ENCODE results near the gene VAV3.

Gene VAV3

DNA sequence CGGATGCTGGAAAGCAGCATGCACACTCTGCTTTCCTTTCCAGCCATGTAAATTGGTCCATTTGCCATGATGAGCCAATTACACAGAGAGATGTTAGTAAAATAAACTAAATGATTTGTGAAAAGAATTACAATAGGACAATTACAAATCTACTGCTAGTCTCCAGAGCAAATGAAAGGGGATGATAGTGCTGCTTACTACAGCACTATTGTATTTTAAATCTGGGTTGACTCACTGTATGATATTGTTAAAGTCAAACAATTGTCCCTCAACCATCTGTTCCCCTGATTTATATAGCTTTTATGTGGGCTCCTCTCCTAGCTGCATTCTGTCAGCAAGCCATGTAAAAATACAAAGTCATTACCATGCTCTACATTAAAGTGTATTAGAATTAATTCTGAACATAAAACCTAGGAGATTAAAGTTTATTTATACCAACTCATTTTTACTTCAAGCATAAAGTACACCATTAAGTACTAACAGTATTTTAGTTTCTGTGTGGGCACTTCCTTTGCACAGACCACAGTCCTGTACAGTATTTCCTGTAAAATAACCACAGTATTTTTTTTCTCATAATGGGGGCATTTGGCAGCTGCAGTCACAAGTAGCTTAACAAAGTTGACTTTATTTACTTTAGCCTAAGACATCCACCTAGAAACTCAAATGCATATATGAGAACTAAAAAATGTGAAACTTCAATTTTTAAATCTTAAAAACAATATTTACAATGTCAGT lies 135.8 kb downstream of the VAV3 start:
- no peak for DNase-seq

DNA sequence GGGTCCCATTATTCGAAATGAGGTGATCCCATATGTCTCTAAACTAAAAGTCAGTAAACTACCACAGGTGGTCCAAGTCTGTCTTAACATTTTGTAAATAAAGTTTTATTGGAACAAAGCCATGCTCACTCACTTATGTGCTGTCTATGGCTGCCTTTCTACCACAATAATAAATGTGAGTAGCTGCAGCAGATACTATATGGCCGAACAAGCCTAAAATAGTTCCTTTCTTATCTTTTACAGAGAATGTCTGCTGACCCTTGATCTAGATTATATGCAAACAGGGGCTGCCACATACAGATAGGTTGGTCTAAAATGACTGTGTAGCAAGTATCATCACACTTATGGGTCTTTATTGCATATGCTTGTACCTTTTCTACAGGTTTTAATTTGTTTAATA lies 140.0 kb downstream of the VAV3 start:
- DNase-seq, result no peak

DNA sequence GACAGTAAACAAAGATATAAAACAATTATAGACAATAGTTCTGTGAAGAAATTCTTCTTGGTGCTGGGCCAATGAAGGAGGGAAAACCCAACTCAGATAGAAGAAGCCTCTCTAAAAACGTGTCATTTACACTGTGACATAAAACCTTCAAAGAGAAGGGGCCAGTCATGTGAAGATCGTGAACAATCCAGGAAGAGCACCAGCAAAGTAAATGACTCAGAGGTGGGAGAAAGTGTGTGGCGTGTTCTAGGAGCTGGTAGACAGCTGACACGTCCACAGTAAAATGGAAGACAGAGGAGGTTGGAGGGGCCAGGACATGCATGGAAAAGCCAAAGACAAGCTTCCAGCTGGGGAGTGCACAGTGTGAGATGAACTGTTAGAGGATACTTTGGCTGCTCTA lies 143.6 kb downstream of the VAV3 start:
- DNase-seq, result no peak

DNA sequence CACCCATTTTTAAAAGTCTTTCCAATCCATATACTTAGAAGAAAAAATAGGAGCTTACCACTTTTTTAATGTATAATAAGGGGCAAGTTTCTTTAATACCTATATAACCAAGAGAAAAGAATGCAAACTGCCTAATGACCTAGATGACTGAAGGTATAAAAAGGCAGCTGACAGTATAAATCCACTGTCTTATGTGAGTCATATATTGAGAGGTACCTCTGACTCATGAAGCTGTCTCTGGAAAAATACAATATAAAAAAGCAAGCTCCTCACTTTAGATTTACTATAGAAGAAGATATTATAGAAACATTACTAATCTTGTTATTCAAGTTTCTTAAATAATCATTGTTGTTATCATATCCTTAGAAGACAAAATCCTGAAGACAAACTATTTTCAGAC lies 144.2 kb downstream of the VAV3 start:
- no peak for DNase-seq

DNA sequence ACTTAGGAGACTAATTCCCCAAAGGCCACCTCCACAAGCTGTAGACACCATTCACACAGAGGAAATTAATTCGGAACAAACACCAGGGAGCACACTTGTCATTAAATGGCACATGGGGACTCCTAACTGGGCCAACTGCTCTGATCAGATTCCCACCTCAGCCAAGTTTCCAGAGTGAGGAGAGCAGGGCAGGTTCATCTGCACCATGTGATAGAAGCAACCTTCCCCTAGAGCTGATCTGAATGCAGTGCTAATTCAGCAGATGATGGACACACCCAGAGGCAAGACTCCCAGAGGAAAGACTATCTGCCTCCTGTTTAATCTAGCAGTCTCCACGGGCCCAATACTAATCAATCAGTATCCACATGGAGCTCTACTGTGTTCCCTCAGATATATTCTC lies 147.0 kb downstream of the VAV3 start:
- DNase-seq, result no peak

DNA sequence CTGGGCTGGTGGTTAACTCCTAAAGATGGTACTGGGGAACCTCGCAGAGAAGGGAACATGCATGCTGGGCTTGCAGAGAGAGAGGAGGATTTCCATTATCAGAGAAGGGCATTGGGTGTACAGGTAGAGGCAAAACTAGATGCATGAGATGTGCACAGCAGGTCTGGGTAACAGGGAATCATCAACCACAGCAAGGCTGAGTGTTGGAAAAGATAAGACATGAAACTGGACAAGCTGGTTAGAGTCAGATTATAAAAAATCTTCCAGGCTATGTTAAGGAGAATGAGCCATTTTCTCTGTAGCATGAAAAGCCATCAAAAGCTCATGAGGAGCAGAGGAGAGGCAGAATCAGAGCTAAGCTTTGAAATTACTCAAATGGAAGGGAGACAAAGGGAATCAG lies 147.8 kb downstream of the VAV3 start:
- no peak for DNase-seq

DNA sequence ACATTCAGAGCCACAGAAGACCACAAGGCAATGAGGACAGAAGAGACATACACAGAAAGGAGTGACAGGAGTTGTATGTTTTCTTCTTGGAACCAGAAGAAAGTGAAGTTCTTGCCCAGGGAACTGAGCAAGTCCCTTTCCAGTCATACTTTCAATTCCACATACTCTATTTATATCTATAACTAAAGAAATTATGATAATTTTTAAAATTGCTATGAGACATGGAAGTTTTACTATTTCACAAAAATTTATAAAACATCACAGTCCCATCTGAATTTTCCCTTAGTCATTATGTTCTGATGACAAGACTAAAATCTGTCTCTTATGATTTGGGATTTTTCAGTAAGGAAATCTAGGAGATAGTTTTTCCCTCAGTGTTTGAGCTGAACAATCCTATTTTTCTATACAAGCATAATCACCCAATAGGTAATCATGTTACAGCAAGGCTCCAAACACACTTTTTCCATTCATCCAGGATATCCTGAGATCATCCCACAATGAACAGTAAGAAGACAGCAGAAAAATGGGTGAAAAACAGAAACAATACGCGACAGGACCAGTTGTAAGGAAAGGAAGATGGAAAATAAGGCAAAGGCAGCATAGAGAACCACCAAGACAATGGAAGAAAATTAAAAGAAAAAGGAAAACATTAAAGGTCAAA lies 154.6 kb downstream of the VAV3 start:
- no peak for DNase-seq

DNA sequence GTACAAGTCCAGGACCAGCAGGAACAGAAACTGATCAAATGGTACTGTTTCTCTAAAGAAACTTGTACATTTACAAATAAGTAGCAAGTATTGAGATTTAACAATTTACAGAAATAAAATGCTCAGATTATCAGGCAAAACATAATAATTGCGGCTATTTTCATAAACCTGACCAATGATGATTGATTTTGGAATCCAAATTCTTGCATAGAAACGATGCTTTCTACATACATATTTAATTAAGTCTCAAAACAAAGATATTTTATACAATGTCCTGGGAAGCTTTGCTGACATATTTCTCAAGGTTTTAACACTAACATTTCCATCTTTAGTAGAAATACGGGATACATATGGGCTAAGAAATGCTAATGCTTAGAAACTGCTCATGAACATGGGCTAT lies 157.1 kb downstream of the VAV3 start:
- DNase-seq, result no peak

DNA sequence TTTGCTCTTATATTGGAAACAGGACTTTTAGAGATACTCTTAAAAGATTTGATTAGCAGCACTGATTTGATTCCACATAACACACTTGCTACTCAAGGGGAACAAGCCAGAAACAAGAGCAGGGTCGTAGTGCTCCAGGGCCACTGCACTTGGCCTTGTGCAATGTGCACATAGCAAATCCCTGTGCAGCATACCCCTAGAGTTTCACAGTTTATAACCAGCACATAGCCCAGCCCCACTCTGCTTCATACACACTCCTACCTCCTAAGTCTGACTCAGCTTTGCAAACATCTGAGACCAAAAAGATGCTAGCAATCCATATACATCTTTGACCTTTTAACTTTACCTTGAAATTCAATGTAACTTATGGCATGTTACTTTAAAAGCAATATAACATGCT lies 157.6 kb downstream of the VAV3 start:
- DNase-seq, result no peak

DNA sequence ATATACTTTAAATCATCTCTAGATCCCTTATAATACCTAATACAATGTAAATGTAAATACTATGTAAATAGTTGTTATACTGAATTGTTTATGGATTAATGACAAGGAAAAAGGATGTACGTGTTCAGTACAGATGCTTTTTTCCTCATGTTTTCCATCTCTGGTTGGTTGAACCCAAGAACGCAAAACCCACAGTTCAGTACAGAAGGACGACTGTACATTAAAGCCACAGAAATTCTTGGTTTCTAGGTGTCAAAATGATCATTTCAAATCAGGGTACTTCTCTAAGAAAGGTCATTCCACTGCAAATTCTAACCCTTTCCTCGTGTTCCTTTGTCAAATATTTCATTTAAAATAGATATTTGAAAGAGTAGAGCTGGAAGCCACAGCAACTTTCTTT lies 158.1 kb downstream of the VAV3 start:
- DNase-seq, result no peak

DNA sequence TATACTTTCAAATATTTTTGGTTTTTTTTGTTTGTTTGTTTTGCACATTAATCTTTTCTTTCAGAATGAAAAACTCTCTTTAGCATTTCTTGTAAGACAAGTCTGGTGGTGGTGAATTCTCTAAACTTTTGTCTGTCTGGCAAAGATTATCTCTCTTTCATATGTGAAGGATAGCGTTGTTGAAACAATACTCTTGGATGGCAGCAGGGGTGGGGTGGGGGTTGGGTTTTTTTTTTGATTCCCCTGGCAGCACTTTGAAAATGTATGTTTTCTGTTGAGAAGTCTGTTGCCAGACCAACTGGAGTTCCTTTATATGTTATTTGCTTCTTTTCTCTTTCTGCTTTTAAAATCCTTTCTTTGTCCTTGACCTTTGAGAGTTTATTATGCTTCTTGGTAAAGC lies 160.2 kb downstream of the VAV3 start:
- DNase-seq, result no peak

DNA sequence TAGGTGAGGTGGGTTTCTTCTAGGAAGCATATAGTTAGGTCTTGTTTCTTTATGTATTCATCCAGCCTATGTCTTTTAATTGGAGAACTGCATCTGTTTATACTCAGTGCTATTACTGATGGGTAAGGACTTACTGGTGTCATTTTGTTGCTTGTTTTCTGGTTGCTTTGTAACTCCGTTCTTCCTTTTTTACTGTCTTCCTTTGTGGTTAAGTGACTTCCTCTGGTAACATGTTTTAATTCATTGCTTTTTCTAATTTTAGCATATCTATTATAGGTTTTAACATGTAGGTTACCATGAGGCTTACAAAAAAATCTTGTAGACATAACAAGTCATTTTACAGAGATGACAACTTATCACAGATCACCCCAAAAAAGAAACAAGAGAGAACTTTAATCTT lies 160.8 kb downstream of the VAV3 start:
- no peak for DNase-seq

DNA sequence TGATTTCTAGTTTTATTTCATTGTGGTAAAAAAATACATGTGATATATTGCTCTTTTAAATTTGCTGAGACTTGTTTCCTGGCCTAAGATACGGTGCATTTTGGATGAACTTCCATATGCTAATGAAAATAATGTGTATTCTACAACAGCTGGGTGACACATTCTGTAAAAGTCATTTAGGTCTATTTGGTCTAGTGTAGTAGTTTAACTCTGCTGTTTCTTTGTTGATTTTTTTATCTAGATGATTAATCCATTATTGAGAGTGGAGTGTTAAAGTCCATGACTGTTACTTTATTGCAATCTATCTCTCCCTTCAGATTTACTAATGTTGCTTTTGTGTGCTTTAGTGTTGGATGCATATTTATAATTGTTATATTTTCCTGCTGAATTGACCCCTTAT lies 161.4 kb downstream of the VAV3 start:
- DNase-seq, result no peak

DNA sequence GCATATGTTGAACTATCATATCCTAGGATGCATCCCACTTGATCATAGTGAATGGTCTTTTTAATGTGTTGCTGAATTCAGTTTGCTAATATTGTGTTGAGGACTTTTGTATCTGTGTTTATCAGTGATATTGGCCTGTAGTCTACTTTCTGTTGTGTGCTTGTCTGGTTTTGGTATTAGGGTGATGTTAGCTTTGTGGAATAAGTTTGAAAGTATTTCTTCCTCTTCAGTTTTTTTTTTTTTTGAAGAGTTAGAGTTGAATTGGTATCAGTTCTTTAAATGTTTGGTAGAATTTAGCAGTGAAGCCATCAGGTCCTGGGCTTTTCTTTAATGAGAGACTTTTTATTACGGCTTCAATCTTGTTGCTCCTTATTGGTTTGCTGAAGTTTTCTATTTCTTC lies 162.3 kb downstream of the VAV3 start:
- no peak for DNase-seq

DNA sequence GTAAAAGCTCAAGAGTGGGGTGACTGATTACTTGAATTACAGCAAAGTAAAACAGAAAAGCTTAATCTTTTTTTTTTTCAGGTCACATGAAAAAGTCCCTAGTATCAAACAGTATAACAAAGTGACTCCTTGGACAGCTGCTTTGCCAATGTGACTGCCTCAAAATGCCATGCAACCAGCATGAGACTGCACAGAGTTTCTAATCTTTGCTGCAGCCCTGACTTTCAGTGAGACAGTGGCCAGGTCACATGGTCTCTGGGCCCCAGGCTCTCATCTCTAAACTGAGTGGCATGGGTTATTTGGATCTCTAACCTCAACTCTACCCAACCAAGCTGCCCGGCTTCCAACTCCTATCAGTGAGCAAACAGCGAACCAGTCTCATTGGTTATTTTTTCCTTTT lies 169.0 kb downstream of the VAV3 start:
- no peak for DNase-seq

DNA sequence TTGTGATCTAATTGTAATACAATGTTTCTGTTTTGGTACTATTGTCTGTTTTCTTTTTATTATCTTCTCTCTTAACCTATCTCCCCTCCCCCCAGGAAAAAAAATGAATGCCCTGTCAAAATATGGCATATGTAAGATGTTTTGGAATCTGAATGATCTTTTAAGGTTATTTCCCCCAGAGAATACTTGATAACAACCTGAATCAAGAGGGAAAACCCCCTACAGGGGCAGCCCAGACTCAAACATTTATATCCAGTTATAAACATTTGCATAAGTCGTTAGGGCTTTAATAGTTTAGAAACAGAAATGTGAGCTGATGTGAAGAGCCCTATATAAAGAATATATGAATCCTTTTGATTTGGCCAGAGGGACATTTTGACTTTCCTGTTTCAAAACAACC lies 169.5 kb downstream of the VAV3 start:
- no peak for DNase-seq

DNA sequence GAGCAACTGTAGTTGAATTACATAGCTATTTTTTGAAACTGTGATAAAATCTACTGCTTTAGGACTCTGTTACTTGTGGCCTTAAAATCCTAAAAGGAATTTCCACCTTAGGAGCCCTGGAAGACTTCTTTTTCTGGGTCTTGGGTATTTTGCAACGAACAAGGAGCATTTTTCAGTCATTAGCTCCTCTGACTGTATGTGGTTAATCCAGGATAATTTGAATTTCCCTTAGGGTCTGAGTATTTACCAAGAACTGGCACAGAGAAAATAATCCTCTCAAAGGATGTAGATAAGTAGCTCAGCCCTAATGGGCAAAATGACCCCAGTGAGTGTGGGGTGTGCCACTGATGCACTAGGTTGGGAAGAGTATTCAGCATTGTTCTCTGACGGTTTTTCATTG lies 170.4 kb downstream of the VAV3 start:
- DNase-seq, result no peak

DNA sequence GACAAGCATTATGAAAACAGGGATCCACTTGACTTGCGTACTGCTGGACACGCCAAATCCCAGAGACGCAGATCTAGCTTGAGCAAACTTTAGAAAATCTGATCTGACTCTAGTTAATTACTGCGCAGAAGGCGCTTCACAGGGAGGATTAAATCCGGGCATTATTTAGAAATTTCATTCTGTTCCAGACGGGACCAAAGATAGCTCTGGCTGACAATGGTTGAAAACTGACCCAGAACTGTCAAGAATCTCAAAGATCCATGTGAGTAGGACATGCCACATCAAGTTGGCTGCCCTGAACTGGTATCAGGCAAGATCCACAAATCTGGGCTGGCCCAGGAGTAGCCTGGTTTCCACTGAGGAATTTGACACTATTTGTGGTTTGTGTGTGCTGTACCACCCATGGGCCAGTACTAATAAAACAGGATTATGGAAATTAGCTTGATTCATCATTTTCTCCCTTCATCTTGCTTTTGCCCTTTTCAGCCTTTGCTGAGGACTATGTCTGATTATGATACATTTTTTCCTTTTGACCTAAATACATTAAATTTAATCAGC lies 171.0 kb downstream of the VAV3 start:
- DNase-seq, result no peak

DNA sequence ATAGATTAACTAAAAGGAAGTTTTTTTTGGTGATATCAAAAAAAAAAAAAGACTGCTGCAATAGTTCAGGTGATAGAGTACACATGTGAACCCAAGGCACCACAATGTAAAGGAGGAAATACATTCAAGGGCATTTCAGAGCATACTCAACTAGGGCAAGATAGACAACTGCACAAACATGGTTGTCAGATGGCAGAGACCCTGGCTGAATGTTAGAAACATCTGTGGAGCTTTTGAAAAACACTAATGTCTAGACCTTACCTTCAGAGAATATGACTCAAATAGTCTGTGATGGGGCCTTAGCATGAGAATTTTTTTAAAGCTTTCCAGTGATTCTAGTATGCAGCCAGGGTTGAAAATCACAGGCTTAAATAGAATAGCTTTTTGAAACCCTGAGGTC lies 173.6 kb downstream of the VAV3 start:
- no peak for DNase-seq

DNA sequence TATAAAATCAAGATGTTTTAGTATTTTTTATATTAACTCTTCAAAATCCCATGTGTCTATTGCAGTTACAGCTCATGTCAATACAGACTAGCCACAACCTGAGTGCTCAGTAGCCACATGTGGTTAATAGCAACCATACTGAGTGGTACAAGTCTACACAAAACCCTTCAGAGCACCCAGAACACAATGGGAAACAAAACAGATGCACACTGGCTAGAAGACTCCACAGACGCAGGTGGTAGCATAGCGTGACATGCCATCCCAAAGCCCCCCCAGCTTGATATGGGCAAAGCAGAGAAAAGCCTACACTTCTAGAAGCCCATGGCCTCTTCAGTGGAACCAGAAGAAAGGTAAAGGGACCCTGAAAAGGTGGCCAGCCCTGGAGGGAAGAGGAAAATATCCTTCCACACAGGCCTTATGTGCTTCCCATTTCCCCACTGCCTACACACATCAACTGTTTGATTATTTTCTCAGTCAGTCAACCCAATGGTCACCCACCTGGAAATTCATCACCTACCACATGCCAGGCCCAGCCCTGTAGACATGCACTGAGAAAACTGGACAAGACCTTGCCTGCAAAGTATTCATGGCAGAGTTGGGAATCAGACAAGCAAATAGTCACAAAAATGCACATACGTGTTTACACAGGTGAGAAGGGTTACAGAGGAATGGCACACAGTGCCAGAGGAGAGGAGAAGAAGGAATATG lies 175.0 kb downstream of the VAV3 start:
- no peak for DNase-seq

DNA sequence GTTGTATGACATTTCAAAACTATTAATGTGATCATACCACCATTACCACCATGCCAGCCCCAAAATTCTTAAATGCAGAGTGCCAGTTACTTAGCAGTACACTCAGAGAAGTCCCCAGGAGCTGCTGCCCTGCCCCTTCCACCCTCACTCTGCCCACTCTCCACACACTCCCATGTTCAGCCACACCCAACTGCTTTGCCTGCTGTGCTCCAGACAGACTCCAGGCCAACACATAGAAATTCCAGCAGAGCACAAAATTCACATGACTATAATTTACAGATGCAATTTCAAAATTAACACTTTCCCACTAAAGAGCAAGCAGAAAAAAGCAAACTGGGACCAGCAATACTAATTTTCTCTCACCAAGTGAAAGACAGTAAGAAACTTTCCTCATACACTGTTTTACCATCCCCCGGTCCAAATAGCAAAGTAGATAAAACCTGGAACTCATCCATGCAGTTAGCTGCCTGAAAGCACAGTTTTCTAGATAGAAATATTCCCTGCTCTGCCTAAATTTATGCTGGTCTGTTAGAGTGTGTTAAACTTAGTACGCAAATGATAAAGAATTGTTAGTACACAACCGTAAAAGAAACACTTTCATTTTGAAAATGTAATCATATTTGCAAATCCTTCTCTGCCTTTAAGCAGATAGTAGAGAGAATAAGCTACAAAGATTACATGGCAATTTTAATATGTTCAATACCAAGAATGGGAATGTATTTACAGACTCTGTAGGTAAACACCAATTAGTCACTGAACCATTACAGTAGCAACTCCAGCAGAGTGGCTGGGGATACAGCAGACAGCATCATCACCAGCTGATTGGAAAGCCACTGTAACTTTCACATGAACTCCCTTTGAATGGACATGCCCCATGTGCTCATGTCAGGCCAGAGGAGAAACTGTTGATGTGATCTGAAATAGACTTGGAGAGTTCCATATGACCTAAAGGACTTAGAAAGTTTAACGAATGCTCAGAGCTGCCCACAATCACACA lies 176.5 kb downstream of the VAV3 start:
- DNase-seq, result no peak

DNA sequence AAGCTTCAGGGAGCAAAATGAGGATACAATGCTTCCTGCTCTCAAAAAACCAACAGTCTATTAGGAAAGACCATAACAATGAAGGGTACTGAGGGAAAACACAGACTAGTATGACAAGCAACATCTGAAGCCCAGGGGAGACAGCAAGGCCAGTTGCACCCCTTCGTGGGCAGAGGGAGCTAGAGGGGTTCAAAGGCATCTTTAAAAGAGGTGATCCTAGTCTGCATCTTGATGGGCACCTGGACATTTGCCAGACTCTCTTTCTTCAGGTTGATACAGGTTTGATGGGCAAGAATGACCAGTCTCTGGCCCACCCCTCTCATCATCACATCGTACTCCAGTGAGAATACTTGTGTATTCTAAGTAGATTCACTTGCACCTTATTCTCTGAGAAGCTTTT lies 177.7 kb downstream of the VAV3 start:
- DNase-seq, result no peak

All from activated T-cell treated with anti-CD3 and anti-CD28 coated beads, Interleukin-2, amount 50 U/mL, for 1 hour (primary cell).